PC-3 (cell line): ENCODE data around the gene TRAF3.

Source experiments
- CTCF ChIP-seq: fragments of 300-600 bp; sonication (generic); conservative IDR thresholded peaks from 2 replicates; pipeline ENCODE4 v1.5.1; 2017; ENCODE audit warnings: antibody characterized with exemption, low read depth, mild to moderate bottlenecking, low read length
- EZH2 ChIP-seq: fragments of 300-600 bp; sonication (generic); IDR thresholded peaks from one replicate; pipeline ENCODE4 v1.6.1; 2017; ENCODE audit warnings: antibody characterized with exemption, mild to moderate bottlenecking, low read length; ENCODE audit not compliant: unreplicated experiment

GRCh38 chr14:102758087-102758486 lies 19.2 kb upstream of the TRAF3 start:
- TF ChIP-seq CTCF (no peak), EZH2 (no peak)
